ENCODE results near the gene PEX7.
"Not testable (repeated sequence)": the region's sequence is repeated elsewhere in the genome, so short reads cannot be mapped to it uniquely, and the experiment has no call there.

PEX7 gene

GRCh38 chr6:136822376-136823127, at the start of gene PEX7:
Gene PEX7, plus strand, starts transcription at chr6:136822592. Its CDS starts 74 bp downstream, at chr6:136822666.
- DNase-seq, result peak; percentile 73

- DNase-seq, result no peak
Measured at GRCh38 chr6:136772685-136773472, 49.5 kb upstream of the PEX7 start.

GRCh38 chr6:136773473-136773796, 49.0 kb upstream of the PEX7 start:
- no peak for DNase-seq

- no peak for DNase-seq
Measured at GRCh38 chr6:136774228-136775041, 48.0 kb upstream of the PEX7 start.

- no peak for DNase-seq
Measured at GRCh38 chr6:136775081-136775480, 47.3 kb upstream of the PEX7 start.

GRCh38 chr6:136775548-136775947, 46.8 kb upstream of the PEX7 start:
- no peak for DNase-seq

GRCh38 chr6:136777651-136778050, 44.7 kb upstream of the PEX7 start:
- no peak for DNase-seq

GRCh38 chr6:136779682-136780081, 42.7 kb upstream of the PEX7 start:
- DNase-seq, result no peak

GRCh38 chr6:136780972-136781371, 41.4 kb upstream of the PEX7 start:
- no peak for DNase-seq

GRCh38 chr6:136782021-136782770, 40.2 kb upstream of the PEX7 start:
- no peak for DNase-seq

- no peak for DNase-seq
Measured at GRCh38 chr6:136783021-136783420, 39.4 kb upstream of the PEX7 start.

GRCh38 chr6:136783495-136784270, 38.7 kb upstream of the PEX7 start:
- no peak for DNase-seq

GRCh38 chr6:136784271-136784664, 38.1 kb upstream of the PEX7 start:
- DNase-seq, result no peak

GRCh38 chr6:136784910-136785746, 37.3 kb upstream of the PEX7 start:
- no peak for DNase-seq

GRCh38 chr6:136786658-136787057, 35.7 kb upstream of the PEX7 start:
- DNase-seq, result no peak

GRCh38 chr6:136787726-136788068, 34.7 kb upstream of the PEX7 start:
- no peak for DNase-seq

- DNase-seq, result no peak
Measured at GRCh38 chr6:136788069-136788902, 34.1 kb upstream of the PEX7 start.

GRCh38 chr6:136789440-136789839, 33.0 kb upstream of the PEX7 start:
- not testable (repeated sequence) for DNase-seq

- no peak for DNase-seq
Measured at GRCh38 chr6:136790411-136791295, 31.7 kb upstream of the PEX7 start.
